MM.1S (cell line): ENCODE measurements around the gene CFAP77.

Source experiments
- EZH2phosphoT487 ChIP-seq: fragments of 300-600 bp; sonication (generic); IDR thresholded peaks from 2 replicates; pipeline ENCODE4 v1.6.1; 2018; ENCODE audit warnings: antibody characterized with exemption, low read length
- TF ChIP-seq, protein P1 (sequence below): fragments of 300-600 bp; sonication (generic); IDR thresholded peaks from 2 replicates; pipeline ENCODE4 v1.5.1; 2016; ENCODE audit warnings: antibody characterized with exemption, low read length, mixed read lengths

DNA sequence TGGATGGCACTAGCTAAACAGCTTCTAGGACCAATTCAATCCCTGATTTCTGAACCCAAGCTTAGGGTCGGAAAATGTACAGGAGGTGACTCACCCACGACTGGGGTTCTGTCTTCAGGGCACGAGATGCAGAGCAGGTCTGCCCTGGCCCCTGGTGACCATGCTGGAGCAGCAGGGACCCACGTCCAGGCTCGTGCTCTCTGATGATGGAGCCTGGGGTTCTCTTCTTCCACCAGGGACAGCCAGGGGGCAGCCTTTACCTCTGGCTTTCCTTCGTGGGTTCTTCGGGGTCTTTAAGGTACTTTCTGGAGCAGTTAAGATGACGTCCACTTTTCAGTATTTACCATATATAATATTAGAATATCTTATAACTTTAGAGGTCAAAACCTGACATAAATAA lies 2.1 kb downstream of the CFAP77 start:
- TF ChIP-seq, protein P1, sequence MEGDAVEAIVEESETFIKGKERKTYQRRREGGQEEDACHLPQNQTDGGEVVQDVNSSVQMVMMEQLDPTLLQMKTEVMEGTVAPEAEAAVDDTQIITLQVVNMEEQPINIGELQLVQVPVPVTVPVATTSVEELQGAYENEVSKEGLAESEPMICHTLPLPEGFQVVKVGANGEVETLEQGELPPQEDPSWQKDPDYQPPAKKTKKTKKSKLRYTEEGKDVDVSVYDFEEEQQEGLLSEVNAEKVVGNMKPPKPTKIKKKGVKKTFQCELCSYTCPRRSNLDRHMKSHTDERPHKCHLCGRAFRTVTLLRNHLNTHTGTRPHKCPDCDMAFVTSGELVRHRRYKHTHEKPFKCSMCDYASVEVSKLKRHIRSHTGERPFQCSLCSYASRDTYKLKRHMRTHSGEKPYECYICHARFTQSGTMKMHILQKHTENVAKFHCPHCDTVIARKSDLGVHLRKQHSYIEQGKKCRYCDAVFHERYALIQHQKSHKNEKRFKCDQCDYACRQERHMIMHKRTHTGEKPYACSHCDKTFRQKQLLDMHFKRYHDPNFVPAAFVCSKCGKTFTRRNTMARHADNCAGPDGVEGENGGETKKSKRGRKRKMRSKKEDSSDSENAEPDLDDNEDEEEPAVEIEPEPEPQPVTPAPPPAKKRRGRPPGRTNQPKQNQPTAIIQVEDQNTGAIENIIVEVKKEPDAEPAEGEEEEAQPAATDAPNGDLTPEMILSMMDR: peak; percentile 41
- TF ChIP-seq EZH2phosphoT487: no peak
